ENCODE data around the gene RNF130.

RNF130 gene

DNA sequence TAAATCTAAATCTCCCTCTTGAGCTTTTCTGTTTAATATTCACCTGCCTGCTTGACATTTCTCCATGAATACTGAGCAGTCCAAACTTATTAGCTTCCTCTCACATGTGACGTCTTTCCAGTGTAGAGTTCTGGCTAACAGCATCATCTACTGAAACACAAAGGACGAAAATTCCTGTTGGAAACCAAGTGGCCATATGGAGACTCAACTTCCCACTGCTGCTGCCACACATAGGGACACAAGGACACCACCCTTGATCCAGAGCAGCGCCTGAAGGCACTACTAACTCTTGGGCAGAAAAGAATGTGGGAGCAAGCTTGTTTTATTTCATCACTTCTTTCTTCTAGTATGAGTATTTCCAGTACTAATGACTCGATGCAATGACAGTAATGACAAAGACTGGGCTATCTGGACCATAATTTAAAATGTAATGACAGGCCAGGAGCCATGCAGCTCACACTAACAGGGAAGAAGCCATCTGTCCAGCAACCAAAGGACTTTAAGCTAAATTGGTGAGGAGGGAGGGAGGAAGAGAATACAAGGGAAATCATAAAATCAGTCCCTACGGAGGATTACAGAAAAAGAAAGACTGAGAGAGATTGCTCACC, 19.2 kb downstream of the RNF130 start:
- TF ChIP-seq, protein P1, sequence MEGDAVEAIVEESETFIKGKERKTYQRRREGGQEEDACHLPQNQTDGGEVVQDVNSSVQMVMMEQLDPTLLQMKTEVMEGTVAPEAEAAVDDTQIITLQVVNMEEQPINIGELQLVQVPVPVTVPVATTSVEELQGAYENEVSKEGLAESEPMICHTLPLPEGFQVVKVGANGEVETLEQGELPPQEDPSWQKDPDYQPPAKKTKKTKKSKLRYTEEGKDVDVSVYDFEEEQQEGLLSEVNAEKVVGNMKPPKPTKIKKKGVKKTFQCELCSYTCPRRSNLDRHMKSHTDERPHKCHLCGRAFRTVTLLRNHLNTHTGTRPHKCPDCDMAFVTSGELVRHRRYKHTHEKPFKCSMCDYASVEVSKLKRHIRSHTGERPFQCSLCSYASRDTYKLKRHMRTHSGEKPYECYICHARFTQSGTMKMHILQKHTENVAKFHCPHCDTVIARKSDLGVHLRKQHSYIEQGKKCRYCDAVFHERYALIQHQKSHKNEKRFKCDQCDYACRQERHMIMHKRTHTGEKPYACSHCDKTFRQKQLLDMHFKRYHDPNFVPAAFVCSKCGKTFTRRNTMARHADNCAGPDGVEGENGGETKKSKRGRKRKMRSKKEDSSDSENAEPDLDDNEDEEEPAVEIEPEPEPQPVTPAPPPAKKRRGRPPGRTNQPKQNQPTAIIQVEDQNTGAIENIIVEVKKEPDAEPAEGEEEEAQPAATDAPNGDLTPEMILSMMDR (IDR thresholded peaks at IDR 0.05; ENCODE audit: low read depth, low read length) = no peak

DNA sequence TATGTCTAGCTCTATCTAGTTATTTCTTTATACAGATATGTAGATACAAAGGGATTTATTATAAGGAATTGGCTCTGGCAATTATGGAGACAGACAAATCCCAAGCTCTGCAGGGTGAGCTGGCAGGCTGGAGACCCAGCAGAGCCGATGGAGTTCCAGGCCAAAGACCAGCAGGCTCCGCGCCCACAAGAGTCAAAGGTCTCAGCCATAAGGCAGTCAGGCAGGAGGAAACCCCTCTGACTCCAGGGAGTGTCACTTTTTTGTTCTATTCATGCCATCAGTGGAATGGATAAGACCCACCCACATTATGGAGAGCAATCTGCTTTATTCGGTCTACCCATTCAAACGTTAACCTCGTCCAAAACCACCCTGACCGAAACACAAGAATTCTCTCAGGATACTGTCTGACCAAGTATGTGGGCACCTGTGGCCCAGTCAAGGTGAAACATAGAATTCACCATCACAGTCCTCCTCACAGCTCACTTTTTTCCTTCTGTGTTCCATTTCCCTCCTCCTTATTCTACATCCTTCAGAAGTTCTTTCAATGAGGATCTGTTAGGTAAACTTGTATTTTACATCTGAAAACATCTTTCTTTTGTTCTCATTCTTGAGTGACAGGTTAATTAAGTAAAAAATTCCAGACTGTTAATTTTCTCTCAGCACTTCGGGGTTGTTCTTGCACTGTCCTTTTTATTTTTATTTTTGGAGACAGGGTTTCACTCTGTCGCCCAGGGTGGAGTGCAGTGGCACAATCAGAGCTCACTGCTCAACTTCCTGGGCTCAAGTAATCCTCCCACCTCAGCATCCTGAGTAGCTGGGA, 21.2 kb downstream of the RNF130 start:
- DNase-seq (ENCODE audit: extremely low read depth, low read depth) = no peak
- TF ChIP-seq, protein P1 (IDR thresholded peaks at IDR 0.05; ENCODE audit: low read depth, low read length) = no peak

More for the DNA sequence above, 19.2 kb downstream of the RNF130 start:
- DNase-seq (ENCODE audit: extremely low read depth, low read depth) = no peak

DNA sequence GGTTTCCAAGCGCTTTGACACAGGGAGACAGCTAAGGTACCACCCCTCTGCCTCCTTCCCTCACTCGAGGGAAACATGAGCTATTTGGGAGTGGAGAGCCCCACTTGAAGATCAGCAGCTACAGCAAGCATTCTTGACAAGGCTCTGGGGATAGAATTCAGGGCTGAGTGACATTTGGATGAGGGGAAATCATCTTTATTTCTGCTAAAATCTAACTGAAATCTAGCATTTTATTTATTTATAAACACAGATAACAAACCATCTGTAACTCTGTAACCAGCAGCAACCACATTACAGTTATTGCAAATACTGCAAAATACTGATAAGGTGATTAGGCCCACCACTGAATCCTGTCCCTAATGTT, 22.4 kb downstream of the RNF130 start:
- DNase-seq (ENCODE audit: extremely low read depth, low read depth) = no peak
- TF ChIP-seq, protein P1 (IDR thresholded peaks at IDR 0.05; ENCODE audit: low read depth, low read length) = no peak

DNA sequence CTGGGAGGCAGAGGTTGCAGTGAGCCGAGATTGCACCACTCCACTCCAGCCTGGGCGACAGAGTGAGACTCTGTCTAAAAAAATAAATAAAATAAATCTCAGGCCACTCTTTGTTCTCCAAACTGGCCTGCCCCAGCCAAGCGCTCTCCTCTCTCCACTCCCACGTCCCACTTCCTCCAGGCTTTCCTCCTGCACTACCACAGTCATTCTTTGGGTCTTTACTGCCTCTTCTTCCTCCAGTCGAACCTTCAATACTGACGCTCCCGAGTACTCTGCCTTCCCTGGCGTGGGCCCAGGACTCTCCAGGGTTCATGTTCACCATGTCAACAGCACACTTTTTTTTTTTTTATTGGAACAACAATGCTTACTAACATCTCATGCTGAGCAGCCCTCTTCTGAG, 23.9 kb downstream of the RNF130 start:
- no peak for DNase-seq (ENCODE audit: extremely low read depth, low read depth)
- TF ChIP-seq, protein P1 (IDR thresholded peaks at IDR 0.05; ENCODE audit: low read depth, low read length) = no peak

DNA sequence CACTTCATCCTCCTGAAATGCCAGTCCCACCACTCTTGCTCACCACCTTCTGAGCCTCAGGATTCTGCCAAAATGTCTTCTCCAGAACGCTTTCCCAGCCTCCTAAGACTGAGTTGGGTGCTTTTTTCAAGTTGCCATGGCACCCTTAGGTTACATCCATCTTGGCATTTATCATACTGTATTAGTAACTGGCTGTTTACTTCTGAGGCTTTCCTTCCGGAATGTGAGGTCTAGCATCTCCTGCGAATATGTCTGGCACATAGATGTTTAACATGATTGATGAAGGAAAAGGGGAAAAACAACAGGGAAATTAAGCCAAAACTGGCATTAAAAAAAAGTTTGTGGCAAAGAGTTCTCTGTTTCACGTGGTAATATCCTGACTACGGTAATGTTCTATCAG, 24.9 kb downstream of the RNF130 start:
- TF ChIP-seq, protein P1 (IDR thresholded peaks at IDR 0.05; ENCODE audit: low read depth, low read length) = no peak
- DNase-seq (ENCODE audit: extremely low read depth, low read depth) = no peak

DNA sequence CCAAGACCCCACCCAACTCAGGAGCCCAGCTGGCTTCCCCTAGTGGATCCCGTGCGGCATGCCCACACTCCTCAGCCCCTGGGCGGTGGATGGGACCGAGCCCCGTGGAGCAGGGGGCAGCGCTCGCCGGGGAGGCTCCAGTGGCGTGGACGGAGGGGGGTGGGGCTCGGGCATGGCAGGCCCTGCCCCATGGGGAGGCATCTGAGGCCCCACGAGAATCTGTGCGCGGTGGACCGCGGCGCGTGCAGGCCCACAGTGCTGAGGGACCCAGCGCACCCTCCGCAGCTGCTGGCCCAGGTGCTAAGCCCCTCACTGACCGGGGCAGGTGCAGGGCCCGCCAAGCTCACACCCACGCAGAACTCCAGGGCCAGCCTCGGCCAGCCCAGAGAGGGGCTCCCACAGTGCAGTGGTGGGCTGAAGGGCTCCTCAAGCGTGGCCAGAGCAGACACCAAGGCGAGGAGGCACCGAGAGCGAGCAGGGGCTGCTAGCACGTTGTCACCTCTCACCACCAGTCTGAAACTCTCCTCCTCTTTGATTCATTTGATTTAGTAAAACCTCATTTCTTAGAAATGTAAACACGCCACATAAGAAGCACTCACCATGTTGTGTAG, 25.6 kb downstream of the RNF130 start:
- TF ChIP-seq, protein P1 (IDR thresholded peaks at IDR 0.05; ENCODE audit: low read depth, low read length) = no peak
- no peak for DNase-seq (ENCODE audit: extremely low read depth, low read depth)

DNA sequence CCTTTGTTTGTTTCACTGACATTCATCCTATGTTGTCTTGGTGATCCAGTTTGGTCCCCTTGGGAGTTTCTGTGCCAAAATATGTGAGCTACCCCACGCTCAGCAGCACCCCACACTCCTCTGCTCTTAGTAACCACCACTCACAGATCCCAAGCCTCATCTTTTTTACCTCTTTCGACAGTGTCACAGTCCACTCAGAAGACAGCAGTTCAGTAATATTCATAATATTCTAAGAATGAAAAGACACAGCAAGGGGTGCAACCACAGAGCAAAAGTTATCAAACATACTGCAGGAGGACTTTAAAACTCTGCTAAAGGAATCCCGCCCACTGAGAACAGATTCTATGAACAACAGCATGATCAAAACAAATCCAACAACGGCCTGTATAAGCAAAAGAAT, 28.2 kb downstream of the RNF130 start:
- DNase-seq (ENCODE audit: extremely low read depth, low read depth) = no peak
- TF ChIP-seq, protein P1 (IDR thresholded peaks at IDR 0.05; ENCODE audit: low read depth, low read length) = no peak
